LNCAP (cell line): ENCODE results near the gene RBBP9.

Experiments used
- CTCF ChIP-seq: fragments of 450-650 bp; IDR thresholded peaks from 2 replicates; pipeline ENCODE4 v1.5.1; 2017; ENCODE audit warnings: mild to moderate bottlenecking

The RBBP9 gene

GRCh38 chr20:18465536-18466200, 31.4 kb downstream of the RBBP9 start:
- no peak for TF ChIP-seq CTCF

- no peak for TF ChIP-seq CTCF
These were observed 40.4 kb downstream of the RBBP9 start for GRCh38 chr20:18456600-18456999.

- TF ChIP-seq CTCF = no peak
These were observed 53.1 kb downstream of the RBBP9 start for GRCh38 chr20:18443886-18444285.

- TF ChIP-seq CTCF = no peak
These were observed 56.6 kb downstream of the RBBP9 start for GRCh38 chr20:18440403-18440802.

GRCh38 chr20:18436847-18437246, 60.2 kb downstream of the RBBP9 start:
- TF ChIP-seq CTCF = no peak
